Tibial nerve (tissue), 4 donors: ENCODE data around the gene YLPM1.

Experiments used
- CTCF ChIP-seq, 5 experiments: fragments of 200-600 bp in 3 of 5; fragments of 450-650 bp in 2 of 5; sonication (generic) in 3 of 5; IDR thresholded peaks; one replicate each; pipeline ENCODE4 v1.5.1; 2016 to 2019; ENCODE audit warnings: antibody characterized with exemption in 5 of 5, mild to moderate bottlenecking in 3 of 5, moderate library complexity in 2 of 5
- EP300 ChIP-seq, 2 donors: sonication (generic); formaldehyde crosslinking; IDR thresholded peaks; one replicate each; pipeline ENCODE4 v1.6.1; 2017; ENCODE audit warnings: antibody characterized with exemption in 2 of 2, mild to moderate bottlenecking in 1 of 2
- POLR2A ChIP-seq, 2 donors: fragments of 450-650 bp; IDR thresholded peaks; one replicate each; pipeline ENCODE4 v1.6.1; 2017; ENCODE audit warnings: antibody characterized with exemption in 2 of 2, mild to moderate bottlenecking in 2 of 2, moderate library complexity in 2 of 2

GRCh38 chr14:74723134-74723533 lies 40.0 kb upstream of the YLPM1 start:
- no peak for TF ChIP-seq CTCF (IDR thresholded peaks at IDR 0.05)
- TF ChIP-seq POLR2A (IDR thresholded peaks at IDR 0.05): no peak
- no peak for TF ChIP-seq EP300 (IDR thresholded peaks at IDR 0.05)
